GM18907 (cell line): ENCODE measurements around the gene HNRNPH1.

Source experiments
- ATAC-seq: cut with Tn5 transposase; IDR thresholded peaks from one replicate; pipeline ENCODE4 v1.9.1; 2021; ENCODE audit warnings: mild to moderate bottlenecking, moderate library complexity; ENCODE audit not compliant: unreplicated experiment

HNRNPH1 gene

DNA sequence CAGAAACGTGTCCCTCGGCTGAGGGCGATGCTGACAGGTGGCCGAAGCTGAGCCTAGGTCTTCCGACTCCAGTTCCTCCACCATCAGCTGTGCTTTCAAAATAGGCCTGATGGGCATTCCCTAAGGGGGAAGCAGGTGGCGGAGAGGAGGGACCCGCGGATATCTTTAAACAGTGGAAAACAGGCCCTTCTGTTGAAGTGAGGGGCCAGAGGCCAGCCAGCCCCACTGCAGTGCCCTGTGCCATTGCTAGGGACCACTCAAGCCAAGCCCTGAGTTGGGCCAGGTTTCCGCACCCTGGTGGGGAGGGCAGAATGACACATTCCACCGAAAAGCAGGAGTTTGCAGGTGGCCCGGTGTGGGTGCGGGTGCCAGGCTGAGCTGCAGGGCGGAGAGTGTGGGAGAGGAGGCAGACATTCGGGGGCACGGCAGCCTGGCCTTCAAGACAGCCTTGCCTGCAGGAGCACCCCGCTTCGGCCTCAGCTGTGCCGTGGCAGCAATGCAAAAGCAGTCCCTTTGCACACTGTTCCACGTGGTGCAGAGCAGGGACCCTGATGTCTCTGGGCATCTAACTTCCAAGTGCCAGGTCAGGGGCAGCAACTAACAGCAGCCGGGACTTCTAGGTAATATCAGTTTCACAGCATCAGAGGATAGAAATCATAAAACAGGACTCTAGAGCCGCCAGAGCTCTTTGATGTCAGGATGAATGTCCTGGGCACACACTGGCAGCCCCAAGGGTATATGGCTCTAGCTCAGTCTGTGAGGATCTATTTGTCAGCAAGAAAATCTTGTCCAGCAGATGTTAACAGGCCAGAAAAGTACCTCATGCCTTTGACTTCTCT lies 17.2 kb downstream of the HNRNPH1 start:
- ATAC-seq, result no peak

DNA sequence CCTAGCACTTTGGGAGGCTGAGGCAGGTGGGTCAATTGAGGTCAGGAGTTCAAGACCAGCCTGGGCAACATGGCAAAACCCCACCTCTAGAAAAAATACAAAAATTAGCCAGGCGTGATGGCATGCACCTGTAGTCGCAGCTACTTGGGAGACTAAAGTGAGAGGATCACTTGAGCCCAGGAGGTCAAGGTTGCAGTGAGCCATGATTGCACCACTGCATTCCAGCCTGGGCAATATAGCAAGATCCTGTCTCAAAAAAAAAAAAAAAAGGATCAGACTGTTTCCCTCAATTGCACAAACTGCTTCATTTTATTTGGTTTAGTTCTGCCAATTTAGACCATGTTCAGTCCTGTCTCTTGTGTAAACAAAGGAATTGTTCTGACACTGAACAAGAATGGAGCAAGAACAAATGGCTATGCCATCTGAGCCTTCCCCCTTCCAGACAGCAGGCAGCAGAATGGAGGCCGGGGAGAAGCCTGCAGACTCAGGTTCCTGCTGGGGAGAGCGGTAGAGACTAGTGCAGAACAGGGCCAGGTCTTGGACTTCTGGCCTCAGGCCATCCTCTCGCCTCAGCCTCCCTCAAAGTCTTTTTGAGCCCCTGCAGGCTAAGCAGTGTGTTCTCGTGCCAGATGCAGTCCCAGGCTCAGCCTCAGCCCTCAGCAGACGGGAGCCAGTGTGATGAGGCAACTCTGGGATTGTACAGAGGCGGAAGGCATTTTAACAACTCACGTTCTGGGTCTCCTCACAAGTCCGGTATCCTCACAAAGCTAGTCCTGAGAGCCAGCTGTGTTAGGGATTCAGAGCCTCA lies 18.2 kb downstream of the HNRNPH1 start:
- no peak for ATAC-seq

DNA sequence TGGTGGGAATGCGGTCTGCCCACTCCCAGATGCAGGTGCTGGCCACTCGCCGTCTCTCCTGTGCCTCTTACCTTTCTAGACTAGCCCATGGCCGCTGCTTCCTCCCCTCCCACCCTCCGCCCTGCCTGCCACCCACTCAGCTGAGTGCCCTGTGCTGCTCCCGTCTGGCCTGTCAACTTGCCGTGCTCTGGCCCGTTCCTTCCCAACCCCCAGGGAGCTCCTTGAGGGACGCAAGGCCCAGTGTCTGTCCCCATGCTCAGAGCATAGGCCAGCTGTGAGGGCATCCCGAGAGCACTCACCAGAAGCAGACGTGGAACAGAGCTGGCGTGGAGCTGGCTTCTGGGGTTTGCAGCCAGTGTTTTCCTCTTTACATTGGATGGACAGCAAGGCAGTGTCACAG lies 20.2 kb downstream of the HNRNPH1 start:
- ATAC-seq, result no peak

DNA sequence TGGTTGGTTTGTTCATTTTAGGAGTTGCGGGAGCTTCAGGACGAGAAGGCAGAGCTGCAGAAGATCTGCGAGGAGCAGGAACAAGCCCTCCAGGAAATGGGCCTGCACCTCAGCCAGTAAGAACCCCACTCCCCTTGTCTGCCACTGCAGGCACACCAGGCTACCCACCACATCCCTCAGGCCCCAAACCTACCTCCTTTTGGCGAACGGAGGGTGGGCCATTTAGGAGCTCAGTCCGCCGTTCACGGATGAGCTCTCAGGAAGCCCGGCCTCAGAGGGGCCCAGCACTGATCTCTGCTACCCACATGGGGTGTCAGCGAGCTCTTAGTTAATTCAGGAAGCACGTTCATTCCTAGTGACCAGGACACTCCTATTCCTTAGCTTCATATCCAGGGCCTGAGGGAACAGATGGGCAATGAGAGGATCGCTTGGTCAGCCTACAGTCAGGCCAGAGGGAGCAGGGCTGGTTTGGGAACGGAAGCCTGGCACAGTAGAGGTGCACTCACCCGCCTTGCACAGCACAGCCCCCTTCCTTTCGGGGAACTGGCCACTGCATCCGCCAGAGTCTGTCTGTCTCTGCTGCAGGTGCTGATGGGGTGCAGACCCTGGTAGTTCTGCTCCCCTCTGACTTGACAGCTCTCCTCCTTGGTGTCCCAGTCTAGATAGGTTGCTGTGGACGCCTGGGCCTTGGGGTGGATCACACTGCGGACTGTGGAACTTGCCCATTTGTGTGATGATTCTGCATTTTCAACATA lies 21.4 kb downstream of the HNRNPH1 start:
- ATAC-seq, result no peak

DNA sequence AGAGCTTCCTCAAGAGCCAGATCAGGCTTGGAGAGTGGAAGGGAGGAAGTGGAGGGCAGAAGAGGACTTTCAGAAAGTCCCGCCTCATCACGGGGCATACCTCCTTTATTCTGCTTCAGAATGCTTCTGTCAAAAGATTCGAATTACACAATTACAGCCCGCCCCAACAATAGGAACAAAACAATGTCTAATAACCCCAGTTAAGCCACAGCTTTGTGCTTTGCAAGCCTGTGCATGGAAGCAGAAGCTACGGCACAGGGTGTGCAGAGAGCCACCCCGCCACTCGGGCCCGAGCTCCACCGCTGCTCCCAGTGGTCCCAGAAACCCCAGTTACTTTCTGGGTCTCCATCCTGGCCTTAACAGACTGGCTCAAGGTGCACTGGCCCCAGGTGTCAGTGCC lies 23.5 kb downstream of the HNRNPH1 start:
- ATAC-seq, result no peak

DNA sequence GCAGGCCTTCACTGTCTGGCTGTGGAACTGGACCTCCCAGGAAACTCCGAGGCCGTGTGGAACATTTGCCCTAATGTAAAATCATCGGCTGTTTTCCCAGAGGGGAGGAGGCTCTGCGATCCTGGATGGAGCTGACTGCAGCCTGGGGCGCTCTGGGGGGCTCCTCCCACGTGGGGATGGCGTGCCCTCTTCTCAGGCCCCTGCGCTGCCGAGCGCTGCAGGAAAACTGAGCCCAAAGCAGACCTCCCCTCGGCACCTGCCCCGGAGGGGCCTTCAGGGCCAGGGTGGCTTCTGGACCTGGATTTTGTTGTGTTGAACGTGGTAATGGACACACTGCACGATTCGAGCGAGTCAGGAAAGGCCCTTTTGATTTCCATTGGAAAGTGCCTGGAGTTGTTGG lies 23.9 kb downstream of the HNRNPH1 start:
- no peak for ATAC-seq

DNA sequence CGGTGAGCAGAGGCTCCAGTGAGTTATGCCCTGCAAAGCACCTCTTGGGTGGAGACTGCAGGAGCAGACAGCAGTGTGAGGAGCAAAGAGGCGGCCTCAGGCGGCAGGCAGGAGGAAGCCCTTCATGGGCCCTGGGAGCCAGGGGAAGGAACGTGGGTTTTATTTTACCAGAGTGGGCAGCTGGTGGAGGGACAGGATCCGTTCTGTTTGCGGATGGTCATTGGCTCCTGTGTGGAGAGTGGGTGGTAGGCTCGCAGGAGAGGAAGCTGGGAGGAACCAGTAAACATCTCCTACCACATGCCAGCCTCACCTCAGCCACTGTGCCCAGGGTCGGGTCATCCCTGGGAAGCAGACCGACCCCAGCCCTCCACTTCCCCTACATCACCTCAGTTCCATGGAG lies 24.4 kb downstream of the HNRNPH1 start:
- ATAC-seq, result no peak

DNA sequence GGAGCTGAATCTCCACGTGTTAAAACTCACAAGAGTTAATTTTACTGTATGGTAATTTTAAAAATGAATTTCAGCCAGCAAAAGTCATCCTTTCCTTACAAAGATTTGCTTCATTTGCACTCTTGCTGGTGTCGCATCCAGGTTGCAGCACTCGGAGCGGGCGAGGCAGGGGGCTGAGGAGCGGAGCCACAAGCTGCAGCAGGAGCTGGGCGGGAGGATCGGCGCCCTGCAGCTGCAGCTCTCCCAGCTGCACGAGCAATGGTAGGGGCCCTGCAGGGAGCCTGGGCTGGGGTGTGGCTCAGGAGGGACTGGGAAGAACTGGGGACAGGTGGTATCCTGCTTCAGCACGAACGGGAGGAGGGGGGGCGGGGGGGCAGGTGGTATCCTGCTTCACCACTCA lies 27.1 kb downstream of the HNRNPH1 start:
- no peak for ATAC-seq

DNA sequence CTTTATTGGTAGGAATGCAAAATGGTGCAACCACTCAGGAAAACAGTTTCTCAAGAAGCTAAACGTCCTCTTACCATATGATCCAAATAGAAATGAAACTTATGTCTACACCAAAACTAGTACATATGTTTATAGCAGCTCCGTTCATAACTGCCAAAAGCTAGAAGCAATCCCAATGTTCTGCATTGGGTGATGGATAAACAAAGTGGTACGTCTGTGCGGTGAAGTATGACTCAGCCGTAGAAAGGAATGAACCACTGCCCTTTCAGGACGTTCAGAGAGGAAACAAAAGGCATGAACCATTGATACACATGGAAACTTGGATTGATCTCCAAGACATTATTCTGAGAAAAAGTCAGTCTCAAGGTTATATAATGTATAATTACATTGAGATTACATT lies 27.6 kb downstream of the HNRNPH1 start:
- no peak for ATAC-seq

DNA sequence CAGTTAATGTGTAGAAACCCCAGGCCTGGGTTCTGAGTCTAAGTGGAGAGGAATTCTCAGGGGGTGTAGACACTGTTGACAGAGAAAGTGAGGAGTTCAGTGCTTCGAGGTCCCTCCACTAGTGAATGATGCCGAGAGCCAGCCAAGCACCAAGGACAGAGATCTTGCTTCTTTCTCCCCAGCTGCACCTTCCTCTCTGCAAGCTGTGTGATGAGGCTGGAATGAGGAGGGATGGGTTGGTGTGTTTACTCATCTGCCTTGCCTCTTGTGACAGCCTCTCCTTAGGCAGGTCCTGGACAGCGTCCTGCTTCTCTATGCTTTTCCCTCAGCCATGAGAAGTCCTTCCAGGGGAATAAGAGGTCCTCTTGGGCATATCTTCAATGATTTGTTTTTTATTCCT lies 35.3 kb downstream of the HNRNPH1 start:
- no peak for ATAC-seq

DNA sequence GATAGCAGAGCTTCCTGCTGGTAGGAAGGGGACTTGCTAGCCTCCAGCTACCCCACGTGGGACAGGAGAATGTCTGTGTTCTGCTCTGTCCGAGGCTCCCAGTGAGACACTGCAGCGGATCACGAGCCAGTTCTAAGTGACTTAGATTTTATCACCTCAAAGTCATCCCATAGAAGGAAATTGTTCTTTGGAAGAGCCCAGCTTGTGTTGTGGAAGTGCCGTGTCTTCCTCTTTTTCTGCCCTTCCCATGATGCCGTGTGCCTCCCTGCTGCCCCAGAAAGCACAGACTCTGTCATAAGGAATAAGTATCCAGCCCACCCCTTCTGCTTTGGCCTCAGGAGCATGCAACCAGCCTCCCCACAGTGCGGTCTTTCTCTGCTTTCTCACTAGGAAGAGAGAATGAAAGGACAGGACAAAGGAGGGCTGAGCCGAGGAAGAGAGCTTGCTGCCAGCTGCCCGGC lies 37.5 kb downstream of the HNRNPH1 start:
- ATAC-seq, result no peak

DNA sequence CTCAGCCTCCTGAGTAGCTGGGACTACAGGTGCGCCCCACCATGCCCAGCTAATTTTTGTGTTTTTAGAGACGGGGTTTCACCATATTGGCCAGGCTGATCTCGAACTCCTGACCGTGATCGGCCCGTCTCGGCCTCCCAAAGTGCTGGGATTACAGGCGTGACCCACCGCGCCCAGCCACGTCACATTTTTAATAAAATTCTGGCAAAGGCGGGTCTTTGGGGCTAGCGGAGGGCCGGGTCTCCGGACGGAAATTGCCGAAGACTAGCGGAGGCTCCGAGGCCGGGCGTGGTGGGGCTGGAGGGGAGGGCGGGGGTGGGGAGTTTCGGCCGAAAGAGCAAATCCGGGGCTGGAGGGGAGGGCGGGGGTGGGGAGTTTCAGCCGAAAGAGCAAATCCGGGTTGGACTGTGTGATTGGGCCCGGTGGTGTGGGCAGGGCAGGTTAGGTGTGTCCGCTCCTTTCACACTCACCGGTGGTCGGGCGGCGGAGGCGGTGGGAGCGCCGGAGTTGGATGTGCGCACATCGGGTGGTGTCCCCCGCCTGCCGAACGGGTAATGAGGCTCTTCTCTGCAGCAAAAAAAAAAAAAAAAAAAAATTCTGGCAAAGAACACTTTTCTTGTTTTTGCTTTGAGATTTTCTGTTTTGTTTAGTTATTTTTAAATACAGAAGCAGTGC lies 46.0 kb downstream of the HNRNPH1 start:
- no peak for ATAC-seq

DNA sequence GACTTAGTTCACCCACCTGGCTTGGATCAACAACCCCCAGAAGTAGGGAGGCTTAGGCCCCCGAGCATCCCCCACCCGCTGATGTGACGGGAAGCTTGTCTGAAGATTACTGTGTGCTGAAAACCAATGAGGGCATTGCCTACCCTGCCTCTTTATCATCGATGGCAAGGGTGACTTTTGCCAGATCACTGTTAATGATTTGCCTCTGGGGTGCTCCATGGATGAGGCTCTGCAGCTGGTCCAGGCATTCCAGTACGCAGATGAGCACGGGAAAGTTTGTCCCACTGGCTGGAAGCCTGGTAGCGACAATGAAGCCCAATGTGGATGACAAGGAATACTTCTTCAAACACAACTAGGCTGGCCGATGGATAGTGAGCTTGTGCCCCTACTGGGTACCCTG lies 51.1 kb downstream of the HNRNPH1 start:
- no peak for ATAC-seq

DNA sequence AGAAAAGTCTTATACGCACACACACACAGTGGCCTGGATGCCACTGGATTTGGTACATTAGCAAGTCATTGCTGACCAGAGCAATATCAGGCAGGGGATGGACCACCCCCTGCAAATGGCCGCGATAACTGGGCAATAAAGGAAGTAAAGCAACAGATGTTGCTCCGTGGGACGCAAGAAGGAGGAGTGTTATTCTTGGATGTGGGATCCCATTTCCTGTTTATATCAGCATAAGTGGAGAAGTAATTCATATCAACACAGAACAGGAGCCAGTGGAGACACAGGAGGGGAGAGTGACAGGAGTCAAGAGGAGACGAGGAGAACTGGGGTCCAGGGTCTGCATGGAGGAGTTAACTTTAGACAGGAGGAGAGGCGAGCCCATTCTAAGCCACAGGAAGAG lies 54.8 kb downstream of the HNRNPH1 start:
- no peak for ATAC-seq

DNA sequence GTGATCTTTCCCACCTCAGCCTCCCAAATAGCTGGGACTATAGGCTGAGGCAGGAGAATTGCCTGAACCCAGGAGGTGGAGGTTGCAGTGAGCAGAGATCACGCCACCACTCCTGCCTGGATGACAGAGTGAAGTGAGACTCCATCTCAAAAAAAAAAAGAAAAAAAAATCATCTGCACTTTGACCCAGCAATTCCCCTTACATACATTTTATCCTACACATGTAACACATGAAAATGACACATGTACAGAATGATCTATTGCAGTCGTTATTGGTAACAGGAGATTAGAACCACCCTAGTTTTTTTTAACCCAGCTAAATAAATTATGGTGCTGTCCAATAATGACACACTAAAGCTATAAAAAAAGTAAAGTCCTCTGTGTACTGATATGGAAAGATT lies 58.9 kb downstream of the HNRNPH1 start:
- no peak for ATAC-seq
